Ectodermal cell (in vitro differentiated cells): Measurements from ENCODE around the gene FGD3.

ENCODE experiments used
- H3K27ac ChIP-seq: 2 replicates; pipeline ENCODE4 v1.7.0; 2013; ENCODE audit warnings: mild to moderate bottlenecking, low read depth, low read length; ENCODE audit not compliant: insufficient read depth, poor library complexity, severe bottlenecking
- H3K27me3 ChIP-seq: 2 replicates; pipeline ENCODE4 v1.7.0; 2013; ENCODE audit warnings: mild to moderate bottlenecking, low read length; ENCODE audit not compliant: insufficient read depth, control insufficient read depth, poor library complexity, severe bottlenecking
- H3K36me3 ChIP-seq: one replicate; pipeline ENCODE4 v1.7.0; 2013; ENCODE audit warnings: low read length; ENCODE audit not compliant: control insufficient read depth, insufficient read depth
- H3K4me1 ChIP-seq: one replicate; pipeline ENCODE4 v1.7.0; 2013; ENCODE audit warnings: low read length; ENCODE audit not compliant: control insufficient read depth, insufficient read depth
- H3K4me3 ChIP-seq: 2 replicates; pipeline ENCODE4 v1.7.0; 2013; ENCODE audit warnings: low read depth, low read length, control low read depth; ENCODE audit not compliant: insufficient read depth
- H3K9me3 ChIP-seq: 2 replicates; pipeline ENCODE4 v1.7.0; 2013; ENCODE audit warnings: mild to moderate bottlenecking, low read length, moderate library complexity; ENCODE audit not compliant: control insufficient read depth
- WGBS, 2 experiments: methylation state at CpG; one replicate each; pipeline ENCODE4 v1.1.7; 2013; ENCODE audit warnings: missing lambda C conversion rate in 2 of 2; 5-methylcytosine and 5-hydroxymethylcytosine counted together

Gene FGD3

DNA sequence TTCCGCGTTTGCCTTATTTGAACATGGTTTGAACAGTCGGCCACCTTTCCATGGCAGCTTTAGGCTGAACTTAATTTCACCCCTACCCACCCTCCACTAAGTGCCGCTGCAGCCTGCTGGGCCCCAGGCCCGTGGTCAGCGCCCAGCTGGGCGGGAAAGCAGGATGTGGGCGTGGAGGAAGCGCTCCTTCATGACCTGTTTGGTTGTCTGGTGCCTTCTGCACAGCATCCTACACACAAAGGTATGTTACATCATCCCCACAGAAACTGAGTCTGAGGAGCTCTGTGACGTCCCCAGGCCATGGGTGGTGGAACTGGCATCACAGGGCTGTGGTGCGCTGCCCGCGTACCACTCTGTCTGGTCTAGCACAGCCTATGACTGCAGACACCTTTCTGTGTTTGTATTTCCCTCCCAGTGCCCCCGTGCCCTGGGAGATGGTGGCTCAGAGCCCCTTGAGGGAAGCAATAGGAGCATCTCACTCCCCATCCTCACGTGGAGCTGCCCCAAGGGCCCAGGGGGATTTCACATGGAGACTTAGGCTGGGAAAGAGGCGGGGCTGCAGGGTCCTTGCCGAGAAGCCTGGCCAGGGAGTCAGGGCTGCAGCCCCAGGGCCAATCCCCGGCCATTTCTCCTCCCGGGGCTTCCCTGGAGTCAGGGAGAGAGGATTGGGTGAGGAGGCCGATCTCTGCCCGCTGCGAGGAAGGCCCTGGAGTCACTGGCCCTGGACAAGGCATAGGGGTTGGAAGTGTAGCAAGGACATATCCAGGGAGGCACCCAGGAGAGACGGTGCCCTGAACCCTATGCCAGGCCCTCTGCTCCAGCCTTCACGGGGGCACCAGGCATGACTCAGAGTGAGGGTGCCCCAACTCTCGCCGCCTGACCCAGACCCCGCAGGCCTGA, 73.7 kb downstream of the FGD3 start:
- Histone ChIP-seq H3K27me3 (no peaks in the 10 kb centered on the region), H3K4me3 (no peak overlapping the region), H3K36me3 (no peaks in the 10 kb centered on the region), H3K27ac (no peak overlapping the region), H3K9me3 (no peaks in the 10 kb centered on the region), H3K4me1 (no peaks in the 10 kb centered on the region)
- 80 to 83% methylated on average over 25 to 26 of the region's 27 CpGs for WGBS, 2 experiments

DNA sequence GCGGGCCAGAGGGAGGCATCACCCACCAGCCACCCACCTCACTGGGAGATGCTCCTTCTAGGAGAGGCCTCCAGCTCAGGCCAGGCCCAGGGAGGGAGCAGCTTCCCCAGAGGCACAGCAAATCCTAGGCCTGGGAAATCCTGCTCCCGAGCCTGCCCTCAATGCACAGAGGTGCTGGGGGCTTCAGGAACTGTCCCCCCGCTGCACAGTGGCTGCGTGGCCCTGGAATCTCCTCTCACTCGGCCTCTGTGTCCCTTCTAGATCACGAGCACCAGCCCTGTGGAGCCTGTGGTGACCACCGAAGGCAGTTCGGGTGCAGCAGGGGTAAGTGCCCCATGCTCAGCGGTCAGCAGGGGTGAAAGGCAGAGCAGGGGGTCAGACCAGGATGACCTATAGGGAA, 74.7 kb downstream of the FGD3 start:
- no peak overlapping the region for H3K4me3 ChIP-seq
- H3K27ac ChIP-seq: no peak overlapping the region
- 94% methylated on average over 9 of the region's 9 CpGs for WGBS, 2 experiments
- H3K4me1 ChIP-seq: no peaks in the 10 kb centered on the region
- no peaks in the 10 kb centered on the region for H3K36me3 ChIP-seq
- no peaks in the 10 kb centered on the region for H3K27me3 ChIP-seq
- no peaks in the 10 kb centered on the region for H3K9me3 ChIP-seq

DNA sequence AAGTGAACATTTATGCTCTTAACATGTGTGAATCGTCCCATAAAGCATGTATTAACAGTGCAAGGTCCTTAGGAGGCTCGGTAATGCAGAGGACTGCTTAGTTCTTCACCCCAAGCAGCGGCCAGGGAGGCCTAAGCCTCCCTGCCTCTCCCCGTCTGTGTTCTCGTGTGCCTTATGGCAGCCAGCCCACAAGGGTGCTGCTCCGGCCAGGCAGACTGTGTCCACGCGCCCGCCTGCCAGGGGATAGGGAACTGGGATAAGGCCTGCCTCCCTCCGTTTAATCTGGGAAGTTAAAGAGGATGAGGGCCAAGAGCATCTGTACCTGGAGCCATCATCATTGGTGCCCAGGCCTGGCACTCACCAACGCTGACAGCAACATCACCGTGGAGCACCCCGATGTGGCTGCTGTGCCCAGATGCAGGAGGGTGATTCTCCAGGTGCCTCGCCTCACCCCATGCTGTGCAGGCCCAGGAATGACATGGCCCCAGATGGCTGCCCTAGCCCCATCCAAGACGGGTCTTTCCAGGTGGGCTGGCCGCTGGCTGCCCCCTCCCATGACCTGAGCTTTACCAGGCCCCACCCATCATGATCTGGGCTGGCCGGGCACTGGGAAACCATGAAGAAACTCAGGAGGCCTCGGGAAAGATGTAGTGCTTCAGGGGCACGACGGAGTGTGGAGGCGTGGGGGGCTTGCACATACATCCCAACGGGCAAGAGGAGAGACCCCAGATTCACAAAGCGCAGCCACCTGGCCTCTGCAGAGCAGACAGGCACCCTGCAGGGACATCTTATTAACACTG, 75.6 kb downstream of the FGD3 start:
- Histone ChIP-seq H3K27me3 (no peaks in the 10 kb centered on the region), H3K27ac (no peak overlapping the region), H3K36me3 (no peaks in the 10 kb centered on the region), H3K4me3 (no peak overlapping the region), H3K9me3 (no peaks in the 10 kb centered on the region), H3K4me1 (no peaks in the 10 kb centered on the region)
- WGBS, 2 experiments: 91 to 92% methylated on average over 23 of the region's 23 CpGs

- Histone ChIP-seq H3K4me1 (no peaks in the 10 kb centered on the region), H3K4me3 (no peak overlapping the region), H3K36me3 (no peaks in the 10 kb centered on the region), H3K27ac (no peak overlapping the region), H3K9me3 (no peaks in the 10 kb centered on the region), H3K27me3 (no peaks in the 10 kb centered on the region)
- WGBS, 2 experiments: 78 to 79% methylated on average over 4 of the region's 4 CpGs
These were observed 76.1 kb downstream of the FGD3 start for GRCh38 chr9:93023521-93023815.

- no peak overlapping the region for H3K27ac ChIP-seq
- no peaks in the 10 kb centered on the region for H3K9me3 ChIP-seq
- H3K4me3 ChIP-seq: no peak overlapping the region
- H3K27me3 ChIP-seq: no peaks in the 10 kb centered on the region
- no peaks in the 10 kb centered on the region for H3K4me1 ChIP-seq
- 88 to 94% methylated on average over 4 of the region's 4 CpGs for WGBS, 2 experiments
- no peaks in the 10 kb centered on the region for H3K36me3 ChIP-seq
These were observed 77.3 kb downstream of the FGD3 start for GRCh38 chr9:93024646-93024910.

GRCh38 chr9:93024986-93025630, 77.8 kb downstream of the FGD3 start:
- Histone ChIP-seq H3K4me3 (no peak overlapping the region), H3K27me3 (no peaks in the 10 kb centered on the region), H3K27ac (no peak overlapping the region), H3K36me3 (no peaks in the 10 kb centered on the region), H3K9me3 (no peaks in the 10 kb centered on the region), H3K4me1 (no peaks in the 10 kb centered on the region)
- 87 to 91% methylated on average over 11 of the region's 11 CpGs for WGBS, 2 experiments

GRCh38 chr9:93025736-93026135, 78.4 kb downstream of the FGD3 start:
- Histone ChIP-seq H3K27me3 (no peaks in the 10 kb centered on the region), H3K4me1 (no peaks in the 10 kb centered on the region), H3K36me3 (no peaks in the 10 kb centered on the region), H3K9me3 (no peaks in the 10 kb centered on the region), H3K27ac (no peak overlapping the region), H3K4me3 (no peak overlapping the region)
- 83 to 86% methylated on average over 8 of the region's 8 CpGs for WGBS, 2 experiments

- Histone ChIP-seq H3K9me3 (no peaks in the 10 kb centered on the region), H3K27ac (no peak overlapping the region), H3K36me3 (no peaks in the 10 kb centered on the region), H3K27me3 (no peaks in the 10 kb centered on the region), H3K4me3 (no peak overlapping the region), H3K4me1 (no peaks in the 10 kb centered on the region)
- WGBS, 2 experiments: 92 to 94% methylated on average over 7 of the region's 7 CpGs
These were observed 79.3 kb downstream of the FGD3 start for GRCh38 chr9:93026640-93027039.

GRCh38 chr9:93027750-93028149, 80.4 kb downstream of the FGD3 start:
- Histone ChIP-seq H3K27ac (no peak overlapping the region), H3K4me1 (no peaks in the 10 kb centered on the region), H3K4me3 (no peak overlapping the region), H3K27me3 (no peaks in the 10 kb centered on the region), H3K36me3 (no peaks in the 10 kb centered on the region), H3K9me3 (no peaks in the 10 kb centered on the region)
- 89 to 93% methylated on average over 10 of the region's 10 CpGs for WGBS, 2 experiments

DNA sequence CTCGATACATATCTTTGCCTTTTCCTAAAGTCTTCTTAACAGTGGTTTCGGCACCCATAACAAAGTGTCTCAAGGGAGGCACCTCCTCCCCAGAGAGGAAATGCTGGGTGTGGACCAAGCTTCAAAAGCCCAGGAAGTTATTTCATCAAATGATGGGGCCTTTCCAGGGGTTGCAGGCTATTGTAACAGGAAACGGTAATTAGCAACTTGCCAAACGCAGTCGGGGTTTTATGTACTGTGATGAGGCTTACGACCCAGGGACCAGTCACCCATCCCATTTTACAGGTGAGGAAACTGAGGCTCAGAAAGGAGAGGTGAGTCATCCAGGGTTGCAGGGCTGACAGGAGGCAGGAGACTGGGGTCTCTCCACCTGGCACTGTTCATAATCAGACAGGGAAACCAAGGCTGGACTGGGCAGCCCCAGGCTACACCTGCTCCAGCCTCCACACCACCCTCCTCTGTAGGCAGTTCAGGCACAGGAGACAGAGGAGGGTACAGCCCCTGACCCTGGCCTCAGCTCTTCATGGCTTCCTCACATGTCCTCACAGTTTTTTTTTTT, 81.2 kb downstream of the FGD3 start:
- WGBS, 2 experiments: 82 to 84% methylated on average over 6 of the region's 6 CpGs
- Histone ChIP-seq H3K36me3 (no peaks in the 10 kb centered on the region), H3K27me3 (no peaks in the 10 kb centered on the region), H3K4me1 (no peaks in the 10 kb centered on the region), H3K9me3 (no peaks in the 10 kb centered on the region), H3K4me3 (no peak overlapping the region), H3K27ac (no peak overlapping the region)
